Astrocyte (in vitro differentiated cells and primary cell): ENCODE measurements around the gene ADAMTSL5. TPM values are rescaled to one million over a fixed set of nuclear protein-coding genes. Genes with fewer than 3 reads are reported as not detected.
A peak's percentile ranks its signal among the peaks of the same experiment; 100 is the strongest.

Experiments
- DNase-seq: peaks from one replicate; pipeline ENCODE4 v3.0.0-alpha.2; 2010; ENCODE audit warnings: low read depth
- FAIRE-seq: peaks from 2 replicates; lab custom pipeline; 2011; peaks lifted over from hg19 to GRCh38; lab: Jason Lieb, UNC
- H2AFZ ChIP-seq: 2 replicates; pipeline ENCODE4 v1.6.0; 2012; ENCODE audit warnings: low read depth, low read length, inconsistent platforms
- H3K27ac ChIP-seq: 2 replicates; pipeline ENCODE4 v1.5.1; 2011; ENCODE audit warnings: low read depth, low read length, inconsistent platforms
- H3K27me3 ChIP-seq: 2 replicates; pipeline ENCODE4 v1.6.0; 2011; ENCODE audit warnings: low read length, inconsistent platforms; ENCODE audit not compliant: insufficient read depth
- H3K36me3 ChIP-seq: 2 replicates; pipeline ENCODE4 v1.5.1; 2011; ENCODE audit warnings: low read length, inconsistent platforms; ENCODE audit not compliant: insufficient read depth
- H3K4me1 ChIP-seq: 2 replicates; pipeline ENCODE4 v1.5.1; 2011; ENCODE audit warnings: low read length, inconsistent platforms; ENCODE audit not compliant: insufficient read depth
- H3K4me2 ChIP-seq: 2 replicates; pipeline ENCODE4 v1.6.0; 2012; ENCODE audit warnings: low read length, inconsistent platforms
- H3K4me3 ChIP-seq: 2 replicates; pipeline ENCODE4 v1.5.1; 2011; ENCODE audit warnings: low read depth, mild to moderate bottlenecking, low read length, inconsistent platforms; ENCODE audit not compliant: insufficient read depth
- H3K79me2 ChIP-seq: 2 replicates; pipeline ENCODE4 v1.6.0; 2012; ENCODE audit warnings: mild to moderate bottlenecking, low read length, inconsistent platforms; ENCODE audit not compliant: insufficient read depth
- H3K9ac ChIP-seq: 2 replicates; pipeline ENCODE4 v1.6.0; 2012; ENCODE audit warnings: mild to moderate bottlenecking, low read length, inconsistent platforms
- H3K9me3 ChIP-seq: 2 replicates; pipeline ENCODE4 v1.5.1; 2012; ENCODE audit warnings: low read depth, mild to moderate bottlenecking, low read length, inconsistent platforms; ENCODE audit not compliant: insufficient read depth
- H4K20me1 ChIP-seq: 2 replicates; pipeline ENCODE4 v1.6.0; 2012; ENCODE audit warnings: low read length, inconsistent platforms; ENCODE audit not compliant: insufficient read depth
- H3K27ac Mint-ChIP-seq: one replicate; pipeline ENCODE4 v1.8.0; 2021; ENCODE audit warnings: mild to moderate bottlenecking, mixed read lengths; ENCODE audit not compliant: unreplicated experiment
- H3K27me3 Mint-ChIP-seq: one replicate; pipeline ENCODE4 v1.8.0; 2021; ENCODE audit warnings: low read depth, mixed read lengths; ENCODE audit not compliant: unreplicated experiment
- H3K36me3 Mint-ChIP-seq: one replicate; pipeline ENCODE4 v1.8.0; 2021; ENCODE audit warnings: low read depth, mixed read lengths; ENCODE audit not compliant: unreplicated experiment
- H3K4me1 Mint-ChIP-seq: one replicate; pipeline ENCODE4 v1.8.0; 2021; ENCODE audit warnings: low read depth, mixed read lengths; ENCODE audit not compliant: unreplicated experiment
- H3K4me3 Mint-ChIP-seq: one replicate; pipeline ENCODE4 v1.8.0; 2021; ENCODE audit warnings: mild to moderate bottlenecking, moderate library complexity, mixed read lengths; ENCODE audit not compliant: unreplicated experiment
- H3K9me3 Mint-ChIP-seq: one replicate; pipeline ENCODE4 v1.8.0; 2021; ENCODE audit warnings: mild to moderate bottlenecking, mixed read lengths; ENCODE audit not compliant: unreplicated experiment
- EZH2 ChIP-seq: IDR thresholded peaks from 2 replicates; pipeline ENCODE4 v1.6.1; 2012; ENCODE audit warnings: mild to moderate bottlenecking, low read length, inconsistent platforms; ENCODE audit not compliant: insufficient read depth
- total RNA-seq: library from RNA; stranded (reverse); gene quantifications from 2 replicates; pipeline ENCODE4 v1.2.1, GENCODE V29; 2021
- TF ChIP-seq, protein P1 (sequence below): IDR thresholded peaks from 2 replicates; pipeline ENCODE4 v1.5.1; 2011; ENCODE audit warnings: low read depth, mild to moderate bottlenecking, inconsistent platforms, low read length, moderate library complexity; ENCODE audit not compliant: insufficient read depth

ADAMTSL5 gene
- total RNA-seq, 1 donor from 2014 or later = 5.5 TPM

DNA sequence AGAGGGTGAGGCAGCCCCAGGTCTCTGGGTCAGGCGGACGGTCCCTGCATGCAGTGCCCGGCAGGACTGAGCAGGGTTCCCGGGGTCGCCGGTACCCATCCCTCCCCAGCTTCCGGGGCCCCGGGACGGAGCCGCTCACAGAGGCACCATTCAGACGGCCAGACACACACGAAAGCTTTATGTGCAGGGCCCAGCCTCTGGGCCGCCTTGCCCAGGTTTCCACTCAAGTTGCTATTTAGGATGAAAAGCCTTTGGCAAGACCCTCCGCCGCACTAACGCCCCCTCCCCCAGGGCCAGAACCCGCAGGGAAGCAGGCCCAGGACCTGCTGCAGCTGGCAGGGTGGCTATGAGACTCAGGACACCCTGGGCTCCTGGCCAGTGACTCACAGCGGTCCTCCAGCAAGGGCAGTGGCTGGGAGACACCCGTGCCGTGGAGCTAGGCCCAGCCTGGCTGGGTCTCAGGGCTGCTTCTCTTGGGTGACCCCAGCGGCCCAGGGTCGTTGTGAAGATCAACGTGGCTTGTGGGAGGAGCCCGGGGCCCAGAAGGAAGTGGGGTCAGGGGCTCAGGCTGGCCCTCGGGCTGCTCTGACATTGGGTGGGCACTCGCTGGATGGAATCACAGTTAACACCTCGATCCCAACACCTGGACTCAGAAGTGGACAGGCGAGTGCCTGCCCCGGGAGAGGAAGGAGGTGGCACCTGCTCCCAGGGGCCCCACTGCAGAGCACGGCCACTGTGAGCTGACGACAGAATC, 38.6 kb downstream of the ADAMTSL5 start:
- no peak for FAIRE-seq
- TF ChIP-seq EZH2 = no peak
- TF ChIP-seq, protein P1, sequence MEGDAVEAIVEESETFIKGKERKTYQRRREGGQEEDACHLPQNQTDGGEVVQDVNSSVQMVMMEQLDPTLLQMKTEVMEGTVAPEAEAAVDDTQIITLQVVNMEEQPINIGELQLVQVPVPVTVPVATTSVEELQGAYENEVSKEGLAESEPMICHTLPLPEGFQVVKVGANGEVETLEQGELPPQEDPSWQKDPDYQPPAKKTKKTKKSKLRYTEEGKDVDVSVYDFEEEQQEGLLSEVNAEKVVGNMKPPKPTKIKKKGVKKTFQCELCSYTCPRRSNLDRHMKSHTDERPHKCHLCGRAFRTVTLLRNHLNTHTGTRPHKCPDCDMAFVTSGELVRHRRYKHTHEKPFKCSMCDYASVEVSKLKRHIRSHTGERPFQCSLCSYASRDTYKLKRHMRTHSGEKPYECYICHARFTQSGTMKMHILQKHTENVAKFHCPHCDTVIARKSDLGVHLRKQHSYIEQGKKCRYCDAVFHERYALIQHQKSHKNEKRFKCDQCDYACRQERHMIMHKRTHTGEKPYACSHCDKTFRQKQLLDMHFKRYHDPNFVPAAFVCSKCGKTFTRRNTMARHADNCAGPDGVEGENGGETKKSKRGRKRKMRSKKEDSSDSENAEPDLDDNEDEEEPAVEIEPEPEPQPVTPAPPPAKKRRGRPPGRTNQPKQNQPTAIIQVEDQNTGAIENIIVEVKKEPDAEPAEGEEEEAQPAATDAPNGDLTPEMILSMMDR = no peak
- Histone ChIP-seq H3K27me3 (peaks cover 5% of the 10 kb centered on the region), H3K79me2 (peaks cover 23% of the 10 kb centered on the region), H3K4me1 (peaks cover 12% of the 10 kb centered on the region), H3K4me3 (no peak overlapping the region), H3K9me3 (no peaks in the 10 kb centered on the region), H3K27ac (no peak overlapping the region), H3K4me2 (peak overlapping the region; percentile 32), H3K9ac (no peak overlapping the region), H2AFZ (no peak overlapping the region), H4K20me1 (peaks cover 69% of the 10 kb centered on the region), H3K36me3 (no peaks in the 10 kb centered on the region)
- Mint-ChIP-seq H3K27ac (no peak overlapping the region), H3K4me1 (peaks cover 4% of the 10 kb centered on the region), H3K27me3 (peaks cover 2% of the 10 kb centered on the region), H3K36me3 (no peaks in the 10 kb centered on the region), H3K4me3 (no peak overlapping the region), H3K9me3 (peaks cover 3% of the 10 kb centered on the region)
- DNase-seq = peak; percentile 47

DNA sequence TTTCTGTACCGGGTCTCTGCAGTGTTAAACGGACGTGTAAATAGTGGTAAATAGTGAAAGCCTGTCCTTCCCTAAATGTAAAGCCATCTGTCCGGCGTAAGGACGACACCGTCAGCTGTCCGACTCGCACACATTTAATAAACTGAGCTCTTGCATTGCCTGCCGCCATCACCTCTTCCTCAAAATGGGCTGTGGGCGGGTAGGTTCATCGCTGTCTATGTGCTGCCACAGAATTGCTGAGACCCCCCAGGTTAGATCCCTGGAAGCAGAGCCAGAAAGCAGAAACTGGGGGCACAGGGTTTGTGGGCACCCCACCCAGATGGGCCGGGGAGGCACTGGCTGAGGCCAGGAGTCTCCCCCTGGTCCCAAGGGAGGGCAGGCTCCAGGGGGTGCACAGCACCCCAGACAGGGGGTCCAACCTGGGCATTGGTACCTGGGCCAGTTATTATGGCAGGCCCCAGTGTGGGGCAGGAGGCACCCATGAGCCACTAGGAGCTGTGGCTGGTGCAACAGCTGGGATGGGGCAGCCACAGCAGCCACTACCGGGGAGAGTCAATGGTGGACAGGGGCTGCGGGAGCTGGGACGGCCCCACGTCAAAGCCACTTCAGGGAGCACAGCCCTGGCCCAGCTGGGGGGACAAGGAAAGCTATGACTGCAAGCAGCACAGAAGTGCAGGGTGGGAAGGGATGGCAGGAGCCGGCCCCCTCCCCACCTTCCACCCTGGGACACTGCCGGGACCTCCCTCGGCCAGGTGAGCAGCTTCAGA, 39.6 kb downstream of the ADAMTSL5 start:
- Mint-ChIP-seq H3K9me3 (peaks cover 3% of the 10 kb centered on the region), H3K4me3 (no peak overlapping the region), H3K27ac (peak overlapping the region; percentile 62), H3K27me3 (peaks cover 2% of the 10 kb centered on the region), H3K4me1 (peaks cover 4% of the 10 kb centered on the region), H3K36me3 (no peaks in the 10 kb centered on the region)
- DNase-seq = no peak
- Histone ChIP-seq H3K9me3 (no peaks in the 10 kb centered on the region), H3K27me3 (peaks cover 5% of the 10 kb centered on the region), H2AFZ (no peak overlapping the region), H3K36me3 (no peaks in the 10 kb centered on the region), H4K20me1 (peaks cover 69% of the 10 kb centered on the region), H3K79me2 (peaks cover 15% of the 10 kb centered on the region), H3K4me2 (no peak overlapping the region), H3K4me3 (no peak overlapping the region), H3K4me1 (peaks cover 12% of the 10 kb centered on the region), H3K27ac (no peak overlapping the region), H3K9ac (no peak overlapping the region)
- TF ChIP-seq, protein P1 = no peak
- no peak for TF ChIP-seq EZH2
- FAIRE-seq = no peak
